Heart left ventricle (tissue), 13 donors: Measurements from ENCODE around the gene WBP2NL.

Experiments
- CTCF ChIP-seq, 12 donors: fragments of 200-600 bp; sonication (generic) in 4 of 12; IDR thresholded peaks; one replicate each; pipeline versions ENCODE4 v1.5.0 to v1.8.0; 2018 to 2022; ENCODE audit warnings: antibody characterized with exemption in 12 of 12, mild to moderate bottlenecking in 5 of 12
- POLR2A ChIP-seq, 2 donors: fragments of 450-650 bp; IDR thresholded peaks; one replicate each; pipeline ENCODE4 v1.6.1; 2017; ENCODE audit warnings: antibody characterized with exemption in 2 of 2, mild to moderate bottlenecking in 2 of 2, moderate library complexity in 2 of 2
- donor health status: ischemic (EF 13 %, LVEDD 7.1; RV severe dilation, severe dysfunction).
- donor health status: DM: no; HTN: yes; CAD: no.
- donor health status: DM: no; HTN: no; CAD: no.
- donor health status: ischemic (EF 25% LVEDD 6.9; RV normal size, moderate dysfunction).
- donor health status: ischemic (EF 25% LVEDD 5.7; RV mildly dilated, moderate dysfunction).
- donor health status: ischemic (EF 35%, LVEDD 5.7; RV mildly dilated, moderate dysfunction).
- donor health status: nonischemic (EF 11% LVEDD 7.7; RV severe dilation, severe dysfunction).
- donor health status: DM: yes; HTN: yes; CAD: no.
- donor health status: PGD.
- donor health status: ischemic (EF 29% LVEDD 5.4; RV normal size, mild dysfunction).
- donor health status: nonischemic (EF 23%, LVEDD 6.1; RV moderate dilation, normal function).

DNA sequence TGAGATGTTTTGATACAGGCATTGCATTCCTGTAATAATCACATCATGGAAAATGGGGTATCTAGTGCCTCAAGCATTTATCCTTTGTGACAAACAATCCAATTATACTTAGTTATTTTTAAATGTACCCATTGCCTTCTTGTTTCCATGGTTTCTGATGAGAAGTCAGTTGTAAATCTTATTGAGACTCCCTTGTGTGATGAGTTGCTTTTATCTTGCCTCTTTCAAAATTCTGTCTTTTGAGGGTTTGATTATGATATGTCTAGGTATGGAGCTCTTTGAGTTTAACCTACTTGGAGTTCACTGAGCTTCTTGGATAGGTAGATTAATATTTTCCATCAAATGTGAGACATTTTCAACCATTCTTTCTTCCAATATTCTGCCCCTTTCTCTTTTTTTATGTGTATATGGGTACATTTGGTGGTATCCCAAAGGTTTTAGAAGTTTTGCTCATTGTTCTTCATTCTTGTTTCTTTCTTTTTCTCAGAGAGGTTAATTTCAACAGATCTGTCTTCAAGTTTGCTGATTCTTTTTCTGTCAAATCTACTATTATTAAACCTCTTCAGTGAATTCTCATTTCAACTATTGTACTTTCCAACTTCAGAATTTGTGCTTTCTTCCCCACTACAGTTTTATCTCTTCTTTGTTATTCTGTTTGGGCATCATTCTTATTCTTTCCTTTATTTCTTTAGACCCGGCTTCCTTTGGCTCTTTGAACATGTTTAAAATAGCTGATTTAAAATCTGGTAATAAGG, 58.3 kb downstream of the WBP2NL start:
- TF ChIP-seq POLR2A (IDR thresholded peaks at IDR 0.05) (no peak), CTCF (IDR thresholded peaks at IDR 0.05) (no peak)
